Nephron progenitor cell (in vitro differentiated cells): ENCODE data around the gene LBHD1.
"Not testable (repeated sequence)": the region's sequence is repeated elsewhere in the genome, so short reads cannot be mapped to it uniquely, and the experiment has no call there.

Experiments
- DNase-seq: peaks from one replicate; pipeline ENCODE4 v3.0.0; 2021
- H3K27ac Mint-ChIP-seq: 2 replicates; pipeline ENCODE4 v1.8.0; 2021; ENCODE audit warnings: mild to moderate bottlenecking, moderate library complexity, mixed read lengths
- H3K27me3 Mint-ChIP-seq: 2 replicates; pipeline ENCODE4 v1.8.0; 2021; ENCODE audit warnings: mild to moderate bottlenecking, low read depth, mixed read lengths; ENCODE audit not compliant: poor library complexity
- H3K36me3 Mint-ChIP-seq: 2 replicates; pipeline ENCODE4 v1.8.0; 2021; ENCODE audit warnings: low read depth, mixed read lengths
- H3K4me1 Mint-ChIP-seq: 2 replicates; pipeline ENCODE4 v1.8.0; 2021; ENCODE audit warnings: mixed read lengths
- H3K4me3 Mint-ChIP-seq: 2 replicates; pipeline ENCODE4 v1.8.0; 2021; ENCODE audit warnings: mild to moderate bottlenecking, moderate library complexity, mixed read lengths
- H3K9me3 Mint-ChIP-seq: 2 replicates; pipeline ENCODE4 v1.8.0; 2021; ENCODE audit warnings: mild to moderate bottlenecking, moderate library complexity, mixed read lengths
- CTCF ChIP-seq: fragments of 200-600 bp; sonication (generic); IDR thresholded peaks from 2 replicates; pipeline ENCODE4 v1.5.0; 2021; ENCODE audit warnings: antibody characterized with exemption

LBHD1 gene

GRCh38 chr11:62632492-62632891 is 39.6 kb downstream of the LBHD1 start:
- Mint-ChIP-seq H3K27me3 (peaks cover 4% of the 10 kb centered on the region), H3K36me3 (peaks cover 81% of the 10 kb centered on the region), H3K9me3 (no peaks in the 10 kb centered on the region), H3K4me1 (no peaks in the 10 kb centered on the region), H3K27ac (peak overlapping the region; percentile 55), H3K4me3 (no peak overlapping the region)
- no peak for TF ChIP-seq CTCF
- DNase-seq = no peak

- H3K36me3 Mint-ChIP-seq = peaks cover 72% of the 10 kb centered on the region
- no peaks in the 10 kb centered on the region for H3K9me3 Mint-ChIP-seq
- H3K4me3 Mint-ChIP-seq = no peak overlapping the region
- no peaks in the 10 kb centered on the region for H3K4me1 Mint-ChIP-seq
- no peak for DNase-seq
- TF ChIP-seq CTCF = no peak
- no peak overlapping the region for H3K27ac Mint-ChIP-seq
- peaks cover 7% of the 10 kb centered on the region for H3K27me3 Mint-ChIP-seq
Measured at GRCh38 chr11:62627713-62628112, 44.4 kb downstream of the LBHD1 start.

GRCh38 chr11:62622476-62623089 is 49.5 kb downstream of the LBHD1 start:
- H3K27ac Mint-ChIP-seq = peak overlapping the region; percentile 91
- DNase-seq = no peak
- TF ChIP-seq CTCF = no peak
- no peaks in the 10 kb centered on the region for H3K9me3 Mint-ChIP-seq
- peaks cover 32% of the 10 kb centered on the region for H3K36me3 Mint-ChIP-seq
- peak overlapping the region; percentile 68 for H3K4me3 Mint-ChIP-seq
- H3K4me1 Mint-ChIP-seq = peaks cover 27% of the 10 kb centered on the region
- H3K27me3 Mint-ChIP-seq = peaks cover 6% of the 10 kb centered on the region

GRCh38 chr11:62621567-62622470 is 50.2 kb downstream of the LBHD1 start, which contains the start of gene B3GAT3:
B3GAT3 (minus strand) TSS chr11:62621986; CDS start chr11:62621947, 39 bp downstream.
- Mint-ChIP-seq H3K27ac (peak within 1 kb of the TSS; percentile 99), H3K9me3 (no peaks in the 10 kb centered on the region), H3K36me3 (peaks cover 25% of the 10 kb centered on the region), H3K4me1 (peaks cover 27% of the 10 kb centered on the region), H3K4me3 (peak within 1 kb of the TSS; percentile 96), H3K27me3 (peaks cover 6% of the 10 kb centered on the region)
- peak; percentile 98 for DNase-seq
- no peak for TF ChIP-seq CTCF

GRCh38 chr11:62621027-62621566 is 51.0 kb downstream of the LBHD1 start:
- H3K27ac Mint-ChIP-seq = peak overlapping the region; percentile 99
- no peak for DNase-seq
- peaks cover 20% of the 10 kb centered on the region for H3K36me3 Mint-ChIP-seq
- H3K27me3 Mint-ChIP-seq = peaks cover 6% of the 10 kb centered on the region
- H3K4me3 Mint-ChIP-seq = peak overlapping the region; percentile 96
- no peak for TF ChIP-seq CTCF
- H3K9me3 Mint-ChIP-seq = no peaks in the 10 kb centered on the region
- H3K4me1 Mint-ChIP-seq = peaks cover 27% of the 10 kb centered on the region

GRCh38 chr11:62616957-62617356 is 55.1 kb downstream of the LBHD1 start:
- H3K9me3 Mint-ChIP-seq, H3K27me3 Mint-ChIP-seq, DNase-seq, H3K4me3 Mint-ChIP-seq, H3K27ac Mint-ChIP-seq: not testable (repeated sequence)
- Mint-ChIP-seq H3K36me3 (peaks cover 12% of the 10 kb centered on the region), H3K4me1 (peaks cover 40% of the 10 kb centered on the region)
